ENCODE results near the gene TES.
"Not testable (repeated sequence)": the region's sequence is repeated elsewhere in the genome, so short reads cannot be mapped to it uniquely, and the experiment has no call there.

TES gene

DNA sequence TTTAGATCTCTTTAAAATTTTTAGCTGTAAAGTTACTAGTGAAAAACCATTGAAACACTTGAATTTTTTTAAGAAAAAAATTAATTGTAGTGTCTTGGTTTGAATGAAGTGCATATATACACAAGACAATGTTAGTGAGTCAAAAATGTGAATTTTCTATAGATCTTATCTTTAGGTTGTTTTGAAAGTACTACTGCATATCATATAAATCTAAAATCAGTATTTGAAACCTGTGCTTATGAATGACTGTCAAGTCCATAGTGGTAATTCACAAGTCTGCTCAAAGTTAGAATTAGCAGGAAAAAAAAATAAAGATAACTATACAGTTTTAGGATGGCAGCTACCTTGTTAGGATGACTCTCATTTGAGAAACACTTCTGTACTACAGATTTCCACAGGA lies 25.0 kb downstream of the TES start:
- no peak for DNase-seq (ENCODE audit: low read depth, low spot score)
- no peak overlapping the region for H3K4me3 ChIP-seq (ENCODE audit: low read length)

DNA sequence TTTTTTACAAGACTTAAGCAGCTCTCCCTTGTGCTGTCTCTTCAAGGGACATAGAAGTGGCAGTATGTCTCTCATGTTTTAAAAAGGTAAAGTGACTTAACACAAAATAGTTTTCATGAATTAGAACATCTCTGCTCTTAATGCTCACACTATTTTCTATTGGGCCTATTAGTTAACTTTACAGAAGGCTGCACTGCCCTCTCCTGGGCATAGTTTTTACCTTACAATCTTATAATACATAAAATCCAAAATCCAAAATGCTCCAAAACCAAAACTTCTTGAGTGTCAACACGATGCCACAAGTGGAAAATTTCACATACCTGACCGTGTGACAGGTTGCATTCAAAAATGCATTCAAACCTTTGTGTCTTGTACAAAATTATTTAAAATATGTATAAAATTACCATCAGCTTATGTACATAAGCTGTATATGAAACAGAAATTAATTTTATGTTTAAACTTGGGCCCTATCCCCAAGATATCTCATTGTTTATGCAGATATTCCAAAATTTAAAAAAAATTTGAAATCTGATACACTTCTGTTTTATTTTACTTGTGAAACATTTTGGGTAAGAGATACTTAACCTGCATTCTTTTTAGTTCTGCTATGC lies 25.8 kb downstream of the TES start:
- no peak overlapping the region for H3K4me3 ChIP-seq (ENCODE audit: low read length)
- peak; percentile 39 for DNase-seq (ENCODE audit: low read depth, low spot score)

DNA sequence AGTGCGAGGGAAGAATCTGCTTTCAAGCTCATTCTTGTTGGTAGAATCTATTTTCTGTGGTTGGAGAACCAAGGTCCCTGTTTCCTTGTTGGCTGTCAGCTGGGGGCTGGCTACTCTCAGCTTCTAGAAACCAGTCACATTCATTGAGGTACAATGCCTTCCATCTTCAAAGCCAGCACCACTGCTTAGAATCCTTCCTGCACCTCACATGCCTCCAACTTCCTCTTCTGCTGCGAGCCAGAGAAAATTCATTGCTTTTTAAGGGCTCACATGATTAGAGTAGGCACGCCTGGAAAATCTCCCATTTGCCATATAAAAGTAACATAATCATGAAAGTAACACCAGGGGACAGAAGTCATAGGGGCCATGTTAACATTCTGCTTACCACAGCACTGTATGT lies 28.7 kb downstream of the TES start:
- no peak for DNase-seq (ENCODE audit: low read depth, low spot score)
- H3K4me3 ChIP-seq (ENCODE audit: low read length), result no peak overlapping the region

DNA sequence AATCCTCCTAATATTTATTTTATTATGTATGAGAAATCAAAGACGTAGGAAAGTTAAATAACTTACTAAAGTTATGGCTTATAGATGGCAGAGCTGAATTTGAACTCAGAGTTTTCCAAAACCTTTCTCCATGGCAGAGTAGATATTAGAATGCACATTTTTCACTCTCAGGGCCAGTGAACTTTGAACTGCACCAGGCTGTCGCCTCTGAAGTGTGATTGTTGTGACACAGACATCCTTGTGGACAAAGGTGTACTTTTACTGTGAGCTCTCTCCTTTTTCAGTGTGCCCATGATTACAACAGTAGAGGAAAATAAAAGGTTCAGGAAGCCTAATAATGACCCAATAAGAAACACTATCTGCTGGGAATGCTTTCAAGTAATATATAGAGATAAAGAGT lies 29.1 kb downstream of the TES start:
- H3K4me3 ChIP-seq (ENCODE audit: low read length), result no peak overlapping the region
- no peak for DNase-seq (ENCODE audit: low read depth, low spot score)

DNA sequence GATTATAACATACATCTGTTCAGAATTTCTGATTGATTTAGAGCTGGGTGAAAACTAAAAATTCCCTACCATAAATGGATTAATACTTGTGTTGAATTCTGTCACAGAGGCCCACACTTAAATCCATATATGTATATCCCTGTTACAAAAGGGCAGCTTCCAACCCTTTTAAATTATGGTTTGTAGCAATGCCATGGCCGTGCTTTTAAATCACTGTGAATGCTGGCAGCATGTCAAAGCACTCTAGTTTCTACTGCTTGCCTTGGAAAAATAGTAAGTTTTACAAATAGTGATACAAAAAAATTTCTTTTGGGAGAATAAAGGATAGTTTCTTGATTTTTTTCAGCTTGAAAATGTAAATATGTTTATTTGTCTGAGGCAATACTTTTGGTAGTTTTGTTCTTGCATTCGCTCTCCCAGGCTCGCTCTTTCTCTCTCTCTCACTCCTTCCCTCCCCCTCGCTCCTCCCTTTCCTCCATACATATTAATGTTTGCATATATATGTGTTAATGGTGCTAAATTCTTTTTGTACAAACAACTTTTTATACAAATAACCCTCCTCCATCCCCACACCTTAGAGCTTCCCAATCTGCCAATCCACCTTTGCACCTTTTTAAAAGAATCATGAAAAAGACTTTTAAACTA lies 29.8 kb downstream of the TES start:
- DNase-seq (ENCODE audit: low read depth, low spot score), result no peak
- H3K4me3 ChIP-seq (ENCODE audit: low read length), result no peak overlapping the region

DNA sequence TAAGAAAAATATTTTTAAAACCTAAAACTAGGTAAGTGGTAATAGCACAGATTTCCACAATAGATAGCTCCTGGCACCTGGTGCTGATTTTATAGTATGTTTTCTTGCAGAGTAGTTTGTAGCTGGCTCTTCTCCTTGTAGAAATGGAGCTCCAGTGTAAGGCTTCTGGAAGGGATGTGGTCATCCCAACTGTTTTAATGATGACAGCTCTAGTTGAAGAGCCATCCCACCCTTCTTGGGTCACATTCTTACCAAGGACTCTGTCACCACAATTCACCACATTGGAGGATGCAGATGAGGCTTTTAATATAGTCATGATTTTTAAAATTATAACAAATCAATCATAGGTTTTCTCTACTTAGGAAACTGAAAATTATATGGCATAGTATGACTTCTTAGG lies 31.0 kb downstream of the TES start:
- no peak overlapping the region for H3K4me3 ChIP-seq (ENCODE audit: low read length)
- DNase-seq (ENCODE audit: low read depth, low spot score), result no peak

DNA sequence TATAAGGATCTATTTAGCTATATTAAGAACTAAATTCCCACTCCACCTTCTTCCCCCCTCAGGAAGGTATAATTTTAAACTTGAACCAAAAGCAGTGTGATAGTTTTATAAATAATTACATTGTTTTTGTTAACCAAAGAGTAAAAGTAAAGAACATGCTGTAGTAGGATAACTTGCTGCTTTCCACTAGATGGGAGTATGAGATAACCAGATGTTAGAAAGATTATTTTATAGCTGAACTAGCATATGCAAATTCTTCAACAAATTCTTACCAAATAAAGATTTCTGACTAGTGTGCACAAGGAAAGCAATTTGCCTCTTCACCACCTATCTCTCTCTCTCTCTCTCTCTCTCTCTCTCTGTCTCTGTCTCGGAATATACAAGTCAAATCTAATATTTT lies 31.8 kb downstream of the TES start:
- DNase-seq (ENCODE audit: low read depth, low spot score), result no peak
- no peak overlapping the region for H3K4me3 ChIP-seq (ENCODE audit: low read length)

DNA sequence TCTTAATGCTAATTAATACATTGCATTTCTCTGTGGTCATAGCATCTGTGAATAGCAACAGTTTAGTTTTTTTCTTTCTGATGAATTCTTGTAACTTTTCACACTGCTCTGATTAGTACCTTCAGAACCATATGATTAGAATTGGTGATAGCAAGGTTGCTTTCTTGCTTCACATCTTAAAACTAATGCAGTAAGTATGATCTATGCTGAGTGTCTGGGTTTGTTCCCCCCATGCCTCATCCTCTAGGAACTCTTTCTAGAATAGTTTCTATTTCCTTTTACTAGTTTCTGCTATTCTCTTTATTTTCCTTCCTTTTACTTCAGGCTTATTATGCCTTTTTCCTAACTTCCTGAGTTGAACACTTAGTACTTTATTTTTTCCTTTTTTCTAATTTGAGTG lies 32.4 kb downstream of the TES start:
- H3K4me3 ChIP-seq (ENCODE audit: low read length), result no peak overlapping the region
- no peak for DNase-seq (ENCODE audit: low read depth, low spot score)

DNA sequence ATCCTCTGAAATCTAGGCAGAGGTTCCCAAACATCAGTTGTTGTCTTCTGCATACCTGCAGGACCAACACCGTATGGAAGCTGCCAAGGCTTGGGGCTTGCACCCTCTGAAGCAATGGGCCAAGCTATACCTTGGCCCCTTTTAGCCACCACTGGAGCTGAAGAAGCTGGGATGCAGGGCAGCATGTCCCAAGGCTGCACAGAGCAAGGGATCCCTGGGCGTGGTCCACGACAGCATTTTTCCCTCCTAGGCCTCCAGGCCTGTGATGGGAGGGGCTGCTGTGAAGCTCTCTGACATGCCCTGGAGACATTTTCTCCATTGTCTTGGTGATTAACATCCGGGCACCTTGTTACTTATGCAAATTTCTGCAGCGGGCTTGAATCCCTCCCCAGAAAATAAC lies 34.5 kb downstream of the TES start:
- not testable (repeated sequence) for H3K4me3 ChIP-seq (ENCODE audit: low read length); DNase-seq (ENCODE audit: low read depth, low spot score)

DNA sequence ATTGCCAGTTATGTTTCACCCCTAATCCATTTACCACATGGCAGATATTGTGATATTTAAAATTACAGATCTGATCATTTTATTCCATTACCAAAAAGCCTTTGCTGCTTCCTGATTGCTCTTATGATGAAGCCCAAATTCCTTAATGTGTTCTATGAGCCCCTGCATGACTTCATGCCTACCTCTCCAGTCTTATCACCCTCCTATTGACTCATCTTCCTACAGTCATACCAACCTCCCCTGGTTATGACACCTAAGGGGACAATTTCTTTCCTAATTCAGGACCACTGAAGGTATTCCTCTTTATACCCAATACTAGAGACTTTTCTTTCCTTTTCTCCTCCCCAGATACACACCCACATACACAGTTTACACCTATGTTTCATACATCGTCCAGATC lies 36.0 kb downstream of the TES start:
- DNase-seq (ENCODE audit: low read depth, low spot score), result no peak
- no peak overlapping the region for H3K4me3 ChIP-seq (ENCODE audit: low read length)

DNA sequence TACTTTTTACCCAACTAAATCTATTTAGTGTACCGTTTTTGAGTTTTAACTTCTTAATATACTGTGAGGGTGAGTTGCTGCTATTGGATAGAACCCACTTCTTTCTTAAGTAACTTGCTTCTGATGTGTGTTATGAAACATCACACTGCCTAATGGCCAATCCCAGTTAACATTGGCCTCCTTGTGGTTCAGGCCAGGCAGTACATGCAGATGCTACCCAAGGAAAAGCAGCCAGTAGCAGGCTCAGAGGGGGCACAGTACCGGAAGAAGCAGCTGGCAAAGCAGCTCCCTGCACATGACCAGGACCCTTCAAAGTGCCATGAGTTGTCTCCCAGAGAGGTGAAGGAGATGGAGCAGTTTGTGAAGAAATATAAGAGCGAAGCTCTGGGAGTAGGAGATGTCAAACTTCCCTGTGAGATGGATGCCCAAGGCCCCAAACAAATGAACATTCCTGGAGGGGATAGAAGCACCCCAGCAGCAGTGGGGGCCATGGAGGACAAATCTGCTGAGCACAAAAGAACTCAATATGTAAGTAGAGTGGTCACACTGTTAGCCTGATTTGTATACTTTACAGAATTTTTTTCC lies 39.7 kb downstream of the TES start:
- peak; percentile 24 for DNase-seq (ENCODE audit: low read depth, low spot score)
- H3K4me3 ChIP-seq (ENCODE audit: low read length), result no peak overlapping the region

DNA sequence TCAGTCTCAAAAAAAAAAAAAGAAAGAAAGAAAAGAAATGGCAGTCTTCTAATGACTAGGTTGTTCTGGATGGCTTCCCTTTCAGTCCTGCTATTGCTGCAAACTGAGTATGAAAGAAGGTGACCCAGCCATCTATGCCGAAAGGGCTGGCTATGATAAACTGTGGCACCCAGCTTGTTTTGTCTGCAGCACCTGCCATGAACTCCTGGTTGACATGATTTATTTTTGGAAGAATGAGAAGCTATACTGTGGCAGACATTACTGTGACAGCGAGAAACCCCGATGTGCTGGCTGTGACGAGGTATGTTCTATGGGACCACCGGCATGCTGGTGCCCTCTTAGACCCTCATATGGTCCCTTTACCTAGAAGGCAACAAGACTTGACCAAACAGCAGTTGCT lies 41.3 kb downstream of the TES start:
- DNase-seq (ENCODE audit: low read depth, low spot score), result no peak
- H3K4me3 ChIP-seq (ENCODE audit: low read length), result no peak overlapping the region

DNA sequence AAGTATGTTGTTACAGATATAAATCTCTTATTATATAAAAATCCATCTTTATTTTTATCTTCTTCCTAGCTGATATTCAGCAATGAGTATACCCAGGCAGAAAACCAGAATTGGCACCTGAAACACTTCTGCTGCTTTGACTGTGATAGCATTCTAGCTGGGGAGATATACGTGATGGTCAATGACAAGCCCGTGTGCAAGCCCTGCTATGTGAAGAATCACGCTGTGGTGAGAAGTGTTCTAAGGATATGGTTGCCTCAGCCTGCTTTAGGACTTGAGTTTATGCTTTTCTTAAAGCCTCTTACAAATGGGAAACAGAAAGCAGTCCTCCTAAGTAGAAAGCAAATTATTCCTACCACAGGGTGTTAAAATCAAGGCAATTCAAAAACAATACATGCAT lies 41.9 kb downstream of the TES start:
- no peak for DNase-seq (ENCODE audit: low read depth, low spot score)
- no peak overlapping the region for H3K4me3 ChIP-seq (ENCODE audit: low read length)

DNA sequence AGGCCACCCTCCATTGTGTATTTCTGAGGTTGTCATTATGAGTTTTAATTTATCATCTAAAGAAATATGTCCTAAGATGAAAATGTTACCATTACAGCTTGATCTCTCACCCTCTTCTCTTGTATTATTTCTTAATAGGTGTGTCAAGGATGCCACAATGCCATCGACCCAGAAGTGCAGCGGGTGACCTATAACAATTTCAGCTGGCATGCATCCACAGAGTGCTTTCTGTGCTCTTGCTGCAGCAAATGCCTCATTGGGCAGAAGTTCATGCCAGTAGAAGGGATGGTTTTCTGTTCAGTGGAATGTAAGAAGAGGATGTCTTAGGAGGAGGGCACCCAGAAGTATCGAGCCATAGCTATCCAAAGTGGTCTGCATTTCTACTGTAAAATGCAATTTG lies 46.8 kb downstream of the TES start:
- no peak overlapping the region for H3K4me3 ChIP-seq (ENCODE audit: low read length)
- DNase-seq (ENCODE audit: low read depth, low spot score), result no peak

DNA sequence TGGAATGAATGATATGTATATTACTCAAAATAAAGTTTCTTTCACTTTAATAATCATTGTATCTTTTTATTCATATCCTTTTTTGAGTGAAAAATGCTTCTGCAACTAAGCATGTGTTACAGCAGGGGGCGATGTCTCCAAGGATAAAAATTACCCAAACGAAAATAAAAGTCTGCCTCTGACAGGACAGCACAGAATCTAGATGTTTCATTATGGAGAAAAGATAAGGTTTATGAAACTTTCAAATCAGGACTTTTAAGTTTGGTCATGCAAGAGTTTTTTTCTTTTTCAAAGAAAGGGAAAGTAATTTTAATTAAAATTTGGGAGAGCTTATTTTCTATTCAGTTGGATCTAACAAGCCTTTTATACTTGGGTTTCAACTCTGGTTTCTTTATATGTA lies 48.4 kb downstream of the TES start:
- DNase-seq (ENCODE audit: low read depth, low spot score), result peak; percentile 34
- no peak overlapping the region for H3K4me3 ChIP-seq (ENCODE audit: low read length)

DNA sequence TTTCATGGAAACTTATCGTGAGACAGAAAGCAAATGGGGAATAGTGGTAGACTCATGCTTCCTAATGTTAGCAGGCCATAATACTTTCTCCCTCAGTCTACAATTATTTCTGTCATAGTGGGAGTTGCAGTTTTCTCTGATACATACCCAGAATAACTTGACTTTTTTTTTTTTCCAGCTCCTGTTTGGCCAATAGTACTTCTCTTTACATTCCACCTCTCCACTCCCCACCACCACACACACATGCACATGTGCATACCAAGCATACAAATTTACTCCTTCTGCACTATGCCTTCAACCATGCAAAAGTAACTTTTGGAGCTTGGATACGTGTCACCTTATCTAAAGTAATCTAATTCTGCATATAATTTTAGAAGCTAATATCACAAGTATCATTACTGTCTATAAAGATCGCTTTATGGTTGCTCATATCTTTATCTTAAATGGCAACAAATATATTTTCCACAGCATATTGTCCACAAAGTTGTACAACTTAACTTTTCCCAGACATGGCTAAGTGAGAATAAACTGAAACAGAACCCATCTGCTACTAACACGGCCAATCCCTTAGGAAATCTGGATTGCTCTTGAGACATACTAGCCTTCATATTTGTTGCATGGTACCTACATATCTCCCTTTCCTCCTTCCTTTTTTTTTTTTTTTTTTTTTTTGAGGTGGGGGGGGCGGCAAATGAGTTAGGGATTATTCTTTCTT lies 49.0 kb downstream of the TES start:
- H3K4me3 ChIP-seq (ENCODE audit: low read length), result no peak overlapping the region
- DNase-seq (ENCODE audit: low read depth, low spot score), result no peak

DNA sequence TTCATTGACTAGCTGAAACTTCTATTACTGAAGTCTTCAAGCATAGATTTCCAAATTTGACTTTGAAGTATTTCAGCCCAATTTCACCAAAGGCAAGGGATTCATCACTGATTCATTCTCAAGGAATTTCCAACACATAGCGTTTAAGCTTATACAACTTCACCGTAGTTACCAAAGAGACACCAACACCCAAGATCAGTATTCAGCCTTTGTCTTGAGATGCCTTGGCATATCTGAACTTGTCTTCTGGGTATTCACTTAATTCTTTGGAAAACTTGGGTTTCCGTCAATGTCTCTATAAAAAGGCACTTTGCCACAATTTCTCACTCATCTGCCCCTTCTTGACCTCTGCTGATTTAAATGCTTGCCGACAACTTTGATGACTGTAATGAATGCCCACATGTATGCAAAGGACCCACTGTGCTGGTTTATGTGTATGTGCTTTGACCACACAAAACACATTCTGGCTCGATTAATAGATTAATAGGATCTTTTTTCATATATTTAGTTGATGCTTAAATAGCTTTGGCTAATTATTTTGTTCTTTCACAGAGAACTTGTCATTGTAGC lies 49.6 kb downstream of the TES start:
- no peak overlapping the region for H3K4me3 ChIP-seq (ENCODE audit: low read length)

DNA sequence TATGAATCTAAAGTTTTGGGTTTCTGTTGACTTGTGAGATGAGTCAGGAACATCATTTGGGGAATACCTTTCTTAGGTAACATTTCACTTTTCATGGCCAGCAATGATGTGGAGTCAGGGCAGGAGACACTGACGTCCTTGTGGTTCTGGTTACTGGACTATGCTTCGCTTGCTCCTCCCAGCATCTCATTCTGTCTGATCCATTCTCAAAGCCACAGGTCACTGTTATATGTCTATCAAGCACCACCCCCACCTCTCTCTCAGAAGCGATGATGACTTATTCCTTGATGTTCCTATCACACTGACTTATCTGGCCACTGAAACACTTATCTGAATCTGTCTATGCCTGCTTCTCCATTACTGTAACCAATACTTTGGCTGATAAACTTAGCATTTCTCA lies 51.6 kb downstream of the TES start:
- DNase-seq (ENCODE audit: low read depth, low spot score), result no peak
- H3K4me3 ChIP-seq (ENCODE audit: low read length), result no peak overlapping the region

More for the DNA sequence above, 49.6 kb downstream of the TES start:
- DNase-seq (ENCODE audit: low read depth, low spot score), result no peak

DNA sequence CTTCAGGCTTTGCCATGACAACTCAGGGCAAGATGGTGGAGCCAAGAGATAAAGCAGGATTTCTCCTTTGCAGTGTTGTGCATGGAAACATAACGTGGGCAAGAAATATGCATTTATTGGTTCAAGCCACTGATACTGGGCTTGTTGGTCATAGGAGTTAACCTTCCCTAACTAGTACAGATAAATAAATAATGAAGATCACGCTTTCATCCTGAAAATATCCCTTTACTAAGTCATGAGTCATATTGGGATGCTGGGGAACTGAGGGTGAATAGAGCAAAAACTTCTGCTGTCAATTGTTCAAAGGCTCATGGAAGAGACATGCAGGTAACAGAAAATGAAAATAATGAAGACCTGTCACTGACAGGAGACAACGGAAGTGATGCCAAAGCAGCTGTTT lies 55.5 kb downstream of the TES start:
- DNase-seq (ENCODE audit: low read depth, low spot score), result no peak

DNA sequence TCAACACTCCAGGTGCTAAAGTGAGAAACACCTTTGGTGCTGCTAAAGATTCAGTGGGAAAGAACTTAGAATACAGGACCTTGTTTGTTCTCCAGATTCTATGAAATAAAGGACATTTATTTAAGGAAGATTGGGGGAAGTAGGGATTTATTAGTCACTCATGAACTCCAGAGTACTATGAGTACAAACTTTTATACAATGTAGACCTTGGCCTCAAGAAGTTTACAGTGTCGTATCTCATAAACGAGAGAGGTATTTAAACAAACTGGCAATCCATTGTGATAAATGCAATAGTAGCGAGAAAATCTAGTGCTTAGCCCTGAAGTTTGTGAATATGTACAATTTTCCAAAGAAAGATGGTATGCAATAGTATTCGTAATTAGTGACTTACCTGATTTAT lies 59.1 kb downstream of the TES start:
- DNase-seq (ENCODE audit: low read depth, low spot score), result no peak
- H3K4me3 ChIP-seq (ENCODE audit: low read length), result no peak overlapping the region

More for the DNA sequence above, 55.5 kb downstream of the TES start:
- no peak overlapping the region for H3K4me3 ChIP-seq (ENCODE audit: low read length)
